Peyer's patch (tissue), 4 donors: ENCODE data around the gene POM121C. TPM values are rescaled to one million over a fixed set of nuclear protein-coding genes. Genes with fewer than 3 reads are reported as not detected.
"Not testable (repeated sequence)": the region's sequence is repeated elsewhere in the genome, so short reads cannot be mapped to it uniquely, and the experiment has no call there.

Experiments used
- DNase-seq, 3 donors: peaks; one replicate each; pipeline ENCODE4 v3.0.0-alpha.2; 2017 to 2019
- H3K27ac ChIP-seq, 4 donors: fragments of 200-600 bp; sonication (generic); one replicate each; pipeline ENCODE4 v1.5.1; 2016 to 2019
- H3K27me3 ChIP-seq, 2 donors: fragments of 200-600 bp; sonication (generic); one replicate each; pipeline ENCODE4 v1.5.1; 2019
- H3K36me3 ChIP-seq, 3 donors: fragments of 200-600 bp; sonication (generic); one replicate each; pipeline ENCODE4 v1.5.1; 2016 to 2019
- H3K4me1 ChIP-seq, 4 donors: fragments of 200-600 bp; sonication (generic); one replicate each; pipeline ENCODE4 v1.5.1; 2016 to 2019
- H3K4me3 ChIP-seq, 4 donors: fragments of 200-600 bp; sonication (generic); 1 replicate in 3 of 4; 2 replicates in 1 of 4; pipeline ENCODE4 v1.5.1; 2016 to 2019; ENCODE audit warnings: mild to moderate bottlenecking in 1 of 4
- H3K9me3 ChIP-seq, 4 donors: fragments of 200-600 bp; sonication (generic); one replicate each; pipeline ENCODE4 v1.5.1; 2016 to 2019; ENCODE audit warnings: mild to moderate bottlenecking in 1 of 4
- CTCF ChIP-seq, 6 experiments: fragments of 450-650 bp in 4 of 6; fragments of 200-600 bp in 2 of 6; sonication (generic) in 1 of 6; IDR thresholded peaks; one replicate each; pipeline ENCODE4 v1.5.1; 2017 to 2019; ENCODE audit warnings: antibody characterized with exemption in 6 of 6, mild to moderate bottlenecking in 3 of 6, moderate library complexity in 1 of 6
- total RNA-seq, 4 donors: library from RNA; depleted of rRNA; stranded (reverse); fragments of >200 nt; gene quantifications; one replicate each; pipeline ENCODE4 v1.1.0, GENCODE V29; 2016

POM121C gene
- total RNA-seq, 4 donors from 2014 or later: 21.0 to 35.0 (median 31.9) TPM

- not testable (repeated sequence) for H3K27me3 ChIP-seq, H3K27ac ChIP-seq, H3K4me3 ChIP-seq, H3K4me1 ChIP-seq, H3K9me3 ChIP-seq
- H3K36me3 ChIP-seq: peaks cover 0 to 23% (median 0%) of the 10 kb centered on the region in 3 donors
- peak in 1 of 3 donors; percentile 38 for DNase-seq
These were observed 64.0 kb downstream of the POM121C start for GRCh38 chr7:75421798-75422710.

DNA sequence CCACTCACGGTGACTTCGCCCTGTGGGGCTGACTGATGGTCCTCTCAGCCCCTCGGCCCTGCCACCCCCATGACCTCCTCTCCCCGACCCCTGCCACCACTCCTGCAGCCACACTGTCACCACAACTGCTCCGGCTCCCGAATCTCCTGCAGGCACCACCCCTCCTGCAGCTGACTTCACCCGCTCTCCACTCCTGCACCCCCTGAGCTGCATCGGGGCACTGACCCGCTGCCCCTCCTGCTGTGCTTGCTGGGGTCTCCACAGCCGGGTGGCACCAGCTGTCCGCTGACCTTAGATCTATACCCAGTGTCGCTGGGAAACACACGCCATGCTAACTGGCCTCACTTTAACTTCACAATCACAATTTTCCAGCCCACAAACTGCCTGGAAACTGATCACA, 65.9 kb downstream of the POM121C start:
- peaks cover 0 to 37% (median 0%) of the 10 kb centered on the region in 3 donors for H3K36me3 ChIP-seq
- DNase-seq: peak in 1 of 3 donors; percentile 19

DNA sequence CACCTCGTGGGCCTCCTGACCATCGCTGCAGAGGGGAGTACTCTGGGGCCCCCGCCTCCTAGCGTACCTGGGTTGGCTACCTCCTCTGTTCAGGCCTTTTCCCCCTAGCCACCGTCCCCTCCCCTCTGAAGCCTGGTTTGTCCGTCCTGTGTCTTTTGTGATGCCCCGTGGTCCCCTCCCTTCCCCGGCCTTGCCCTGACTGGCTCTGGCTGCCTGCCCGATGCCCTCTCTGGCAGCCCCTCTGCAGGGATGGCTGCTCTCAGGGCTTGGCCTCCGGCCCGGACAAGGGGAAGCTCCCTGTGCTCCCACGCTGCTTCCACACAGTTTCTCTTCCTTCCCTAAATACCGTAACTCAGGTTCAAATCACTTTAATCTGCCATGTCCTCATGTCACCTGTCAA, 66.4 kb downstream of the POM121C start:
- peaks cover 0 to 40% (median 0%) of the 10 kb centered on the region in 3 donors for H3K36me3 ChIP-seq
- not testable (repeated sequence) for H3K4me3 ChIP-seq, H3K4me1 ChIP-seq, H3K9me3 ChIP-seq, H3K27me3 ChIP-seq, H3K27ac ChIP-seq
- DNase-seq: peak in 1 of 3 donors; percentile 35

More for the DNA sequence above, 65.9 kb downstream of the POM121C start:
- H3K4me3 ChIP-seq, H3K27ac ChIP-seq, H3K9me3 ChIP-seq, H3K4me1 ChIP-seq, H3K27me3 ChIP-seq: not testable (repeated sequence)

- peaks cover 0 to 36% (median 0%) of the 10 kb centered on the region in 3 donors for H3K36me3 ChIP-seq
- not testable (repeated sequence) for H3K4me3 ChIP-seq, H3K27me3 ChIP-seq, H3K9me3 ChIP-seq, H3K27ac ChIP-seq, H3K4me1 ChIP-seq
- peak in 1 of 3 donors; percentile 41 for DNase-seq
These were observed 66.9 kb downstream of the POM121C start for GRCh38 chr7:75419210-75419609.

DNA sequence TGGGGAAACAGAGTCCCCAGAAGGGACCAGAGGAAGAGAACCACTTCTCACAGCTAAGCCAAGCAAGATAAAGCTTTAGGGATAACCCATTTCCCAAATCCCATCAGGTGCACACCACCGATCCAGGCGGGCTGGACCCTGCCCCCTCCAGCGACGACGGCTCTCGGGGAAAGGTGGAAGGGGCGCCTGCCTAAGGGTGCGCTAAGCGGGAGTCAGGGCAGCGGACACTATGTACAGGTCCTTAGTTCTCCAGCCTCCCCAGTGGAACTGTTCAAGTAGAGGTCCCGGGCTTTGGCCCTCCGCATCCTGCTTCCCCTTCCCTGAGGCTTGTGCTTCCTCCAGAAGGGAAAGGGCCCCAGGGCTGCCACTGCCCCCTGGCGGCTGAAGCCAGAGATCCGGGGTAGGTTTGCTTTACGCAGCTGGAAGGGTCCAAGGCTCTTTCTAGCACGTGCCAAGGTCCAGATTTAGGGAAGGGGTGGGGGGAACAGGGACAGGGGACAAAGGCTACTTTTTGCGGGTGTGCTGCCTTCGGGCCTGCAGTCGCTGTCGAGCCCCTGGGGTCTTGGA, 67.7 kb downstream of the POM121C start:
- H3K36me3 ChIP-seq: peaks cover 0 to 34% (median 0%) of the 10 kb centered on the region in 3 donors
- DNase-seq, H3K4me1 ChIP-seq: not testable (repeated sequence)

DNA sequence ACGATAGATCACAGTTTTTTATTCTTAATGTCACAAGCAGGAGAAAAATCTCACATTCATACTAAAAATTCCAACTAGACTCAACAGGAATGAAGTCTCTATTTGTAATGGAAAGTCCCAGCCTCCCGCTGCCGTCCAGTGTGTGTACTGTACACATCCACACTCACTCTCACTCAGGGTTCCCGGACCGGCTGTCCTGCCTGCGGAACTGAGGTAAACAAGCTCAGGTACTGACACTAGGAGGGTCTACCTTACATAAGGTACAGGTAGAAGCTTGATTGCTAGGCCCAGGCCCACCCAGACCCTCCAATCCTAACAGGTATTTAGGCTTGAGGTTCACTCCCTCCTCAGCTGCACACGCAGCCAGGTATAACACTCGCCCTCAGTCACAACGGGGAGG, 69.3 kb downstream of the POM121C start:
- not testable (repeated sequence) for H3K27me3 ChIP-seq, DNase-seq, H3K4me3 ChIP-seq, H3K9me3 ChIP-seq, H3K4me1 ChIP-seq, H3K27ac ChIP-seq
- H3K36me3 ChIP-seq: peaks cover 0 to 31% (median 0%) of the 10 kb centered on the region in 3 donors

More for the DNA sequence above, 67.7 kb downstream of the POM121C start:
- H3K9me3 ChIP-seq, H3K4me3 ChIP-seq, H3K27ac ChIP-seq, H3K27me3 ChIP-seq: not testable (repeated sequence)
- peak in 1 of 6 experiments; percentile 12 for TF ChIP-seq CTCF (IDR thresholded peaks at IDR 0.05)

- not testable (repeated sequence) for H3K27ac ChIP-seq, DNase-seq, H3K27me3 ChIP-seq, H3K4me3 ChIP-seq, H3K4me1 ChIP-seq, H3K9me3 ChIP-seq
- H3K36me3 ChIP-seq: peaks cover 0 to 23% (median 0%) of the 10 kb centered on the region in 3 donors
These were observed 70.2 kb downstream of the POM121C start for GRCh38 chr7:75415829-75416373.

DNA sequence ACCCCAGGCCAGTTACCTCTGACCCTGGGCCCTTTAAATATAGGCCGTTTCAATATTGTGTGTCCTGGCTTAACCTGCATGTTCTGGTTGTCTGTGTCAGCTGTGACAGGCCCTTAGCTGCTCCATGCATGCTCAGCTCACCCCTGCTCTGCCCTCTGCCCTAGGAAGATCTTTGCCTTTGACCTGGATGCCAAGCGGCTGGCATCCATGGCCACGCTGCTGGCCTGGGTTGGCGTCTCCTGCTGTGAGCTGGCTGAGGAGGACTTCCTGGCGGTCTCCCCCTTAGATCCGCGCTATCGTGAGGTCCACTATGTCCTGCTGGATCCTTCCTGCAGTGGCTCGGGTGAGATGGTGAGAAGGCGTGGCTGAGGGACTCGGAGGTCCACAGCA, 70.7 kb downstream of the POM121C start:
- H3K36me3 ChIP-seq: peaks cover 0 to 21% (median 0%) of the 10 kb centered on the region in 3 donors
- not testable (repeated sequence) for H3K4me3 ChIP-seq, H3K4me1 ChIP-seq

DNA sequence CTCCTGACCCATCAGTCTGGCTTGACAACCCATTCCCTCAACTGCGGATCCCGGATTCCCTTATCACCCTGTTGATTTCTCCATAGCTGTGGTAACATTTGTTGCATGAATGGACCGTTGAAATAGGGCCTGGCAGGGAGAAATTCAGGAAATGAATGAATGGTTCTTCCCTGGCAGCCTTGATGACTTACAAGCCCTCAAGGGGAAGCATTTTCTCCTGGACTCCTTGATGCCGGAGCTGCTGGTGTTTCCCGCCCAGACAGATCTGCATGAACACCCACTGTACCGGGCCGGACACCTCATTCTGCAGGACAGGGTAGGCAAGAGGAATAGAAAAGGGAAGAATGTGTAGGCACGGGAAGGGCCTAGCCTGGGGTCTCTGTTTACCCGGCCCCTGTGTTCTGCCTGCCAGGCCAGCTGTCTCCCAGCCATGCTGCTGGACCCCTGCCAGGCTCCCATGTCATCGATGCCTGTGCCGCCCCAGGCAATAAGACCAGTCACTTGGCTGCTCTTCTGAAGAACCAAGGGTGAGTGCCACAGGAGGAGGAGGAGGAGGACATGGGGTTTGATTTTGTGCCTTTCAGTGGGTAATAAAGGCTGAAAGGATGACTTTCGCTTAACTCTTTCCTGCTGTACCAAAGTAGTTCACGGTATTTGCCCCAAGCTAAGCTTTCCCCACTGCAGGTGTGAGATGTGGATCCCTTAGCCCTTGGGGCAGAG, 71.2 kb downstream of the POM121C start:
- not testable (repeated sequence) for H3K4me1 ChIP-seq, H3K27ac ChIP-seq, H3K4me3 ChIP-seq, DNase-seq, H3K27me3 ChIP-seq, H3K9me3 ChIP-seq
- H3K36me3 ChIP-seq: peaks cover 0 to 21% (median 0%) of the 10 kb centered on the region in 3 donors

More for the DNA sequence above, 70.7 kb downstream of the POM121C start:
- H3K27ac ChIP-seq, H3K27me3 ChIP-seq, DNase-seq, H3K9me3 ChIP-seq: not testable (repeated sequence)

DNA sequence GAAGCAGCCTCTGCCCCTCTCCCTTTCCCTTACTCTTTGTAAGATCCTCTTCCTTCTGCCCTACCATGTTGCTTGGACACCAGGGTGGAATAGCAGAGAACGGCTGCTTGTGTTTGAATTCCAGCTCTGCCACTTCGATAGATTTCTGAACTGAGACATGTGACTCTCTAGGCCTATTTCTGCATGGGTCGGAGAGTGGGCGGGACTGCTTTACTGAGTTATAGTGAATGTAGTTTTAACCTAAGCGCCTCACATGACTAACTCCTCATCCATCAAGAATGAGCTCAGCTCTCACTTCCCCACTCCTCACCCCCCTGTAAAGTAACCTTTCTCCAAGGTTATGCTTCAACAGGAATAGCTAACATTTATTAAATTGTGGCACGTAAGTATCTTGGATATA, 71.9 kb downstream of the POM121C start:
- H3K36me3 ChIP-seq: peaks cover 0 to 21% (median 0%) of the 10 kb centered on the region in 3 donors
- H3K27me3 ChIP-seq, H3K9me3 ChIP-seq, H3K4me3 ChIP-seq, H3K27ac ChIP-seq, H3K4me1 ChIP-seq, DNase-seq: not testable (repeated sequence)

DNA sequence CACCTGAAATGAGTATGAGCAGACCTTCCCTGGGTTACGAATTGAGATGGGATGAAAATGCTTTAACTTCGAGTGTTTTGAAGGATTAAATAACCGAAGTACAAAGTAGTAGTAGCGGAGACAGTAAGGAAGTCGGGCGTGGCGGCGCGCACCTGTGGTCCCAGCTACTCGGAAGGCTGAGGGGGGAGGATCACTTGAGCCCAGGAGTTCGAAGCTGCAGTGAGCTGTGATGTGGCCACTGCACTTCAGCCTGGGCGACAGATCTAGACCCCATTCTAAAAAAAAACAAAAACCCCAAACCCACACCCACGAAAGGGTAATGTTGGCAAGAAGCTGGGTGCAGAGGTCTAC, 75.3 kb downstream of the POM121C start:
- not testable (repeated sequence) for H3K27me3 ChIP-seq, H3K27ac ChIP-seq, H3K9me3 ChIP-seq, DNase-seq, H3K4me1 ChIP-seq, H3K4me3 ChIP-seq
- peaks cover 0 to 10% (median 0%) of the 10 kb centered on the region in 3 donors for H3K36me3 ChIP-seq

GRCh38 chr7:75409880-75410822, 75.9 kb downstream of the POM121C start:
- Histone ChIP-seq H3K4me3 (peak overlapping the region; percentile 33 to 51 (median 44)), H3K27ac (peak overlapping the region in 2 of 4 donors; percentile 49 to 60)
- not testable (repeated sequence) for H3K27me3 ChIP-seq, H3K4me1 ChIP-seq, H3K36me3 ChIP-seq, H3K9me3 ChIP-seq
- DNase-seq: peak in 1 of 3 donors; percentile 38
